ENCODE results near the gene LTBP2. TPM values are rescaled to one million over a fixed set of nuclear protein-coding genes. Genes with fewer than 3 reads are reported as not detected.

Gene LTBP2
- total RNA-seq, 6 experiments from 2014 or later = 0.46 to 3.5 (median 1.7) TPM

DNA sequence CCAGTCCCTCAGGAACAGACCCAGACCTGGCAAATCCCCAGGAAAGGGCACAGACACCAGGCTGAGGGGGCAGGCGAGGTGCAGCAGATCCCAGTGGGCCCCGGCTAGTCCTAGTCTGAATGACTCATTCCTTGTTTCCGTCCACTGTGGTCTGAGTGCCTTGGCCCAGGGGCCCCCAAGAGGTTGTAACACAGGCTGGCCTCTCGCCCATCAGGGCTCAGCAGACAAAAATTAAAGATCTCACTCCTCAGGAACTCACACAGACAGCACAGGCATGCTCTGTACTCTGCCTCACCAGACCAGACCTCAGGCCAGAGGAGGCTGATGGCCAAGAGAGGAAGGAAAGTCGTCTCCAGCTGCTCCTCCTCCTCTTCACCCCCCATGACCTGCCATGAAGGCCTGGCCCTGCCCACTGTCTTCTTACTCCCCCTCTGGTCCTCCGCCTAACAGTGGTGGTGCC, 7.7 kb upstream of the LTBP2 start:
- intact Hi-C loops (cut with DNase I) = no loop called here
- no peaks in the 10 kb centered on the region for H3K9me3 ChIP-seq
- H3K4me1 ChIP-seq = peaks cover 0 to 17% (median 8%) of the 10 kb centered on the region in 4 donors
- no peaks in the 10 kb centered on the region for H3K36me3 ChIP-seq
- ATAC-seq (peak in 3 of 4 donors; percentile 7 to 27 (median 9)), DNase-seq (peak in 1 of 3 donors; percentile 36)
- H3K27ac ChIP-seq = peak overlapping the region in 1 of 3 donors; percentile 42
- H3K4me3 ChIP-seq = no peak overlapping the region
- WGBS (ENCODE audit: insufficient coverage, low coverage, low lambda C conversion rate, missing lambda C conversion rate) = 43% methylated on average over 1 of the region's 6 CpGs
- TF ChIP-seq, protein P1, sequence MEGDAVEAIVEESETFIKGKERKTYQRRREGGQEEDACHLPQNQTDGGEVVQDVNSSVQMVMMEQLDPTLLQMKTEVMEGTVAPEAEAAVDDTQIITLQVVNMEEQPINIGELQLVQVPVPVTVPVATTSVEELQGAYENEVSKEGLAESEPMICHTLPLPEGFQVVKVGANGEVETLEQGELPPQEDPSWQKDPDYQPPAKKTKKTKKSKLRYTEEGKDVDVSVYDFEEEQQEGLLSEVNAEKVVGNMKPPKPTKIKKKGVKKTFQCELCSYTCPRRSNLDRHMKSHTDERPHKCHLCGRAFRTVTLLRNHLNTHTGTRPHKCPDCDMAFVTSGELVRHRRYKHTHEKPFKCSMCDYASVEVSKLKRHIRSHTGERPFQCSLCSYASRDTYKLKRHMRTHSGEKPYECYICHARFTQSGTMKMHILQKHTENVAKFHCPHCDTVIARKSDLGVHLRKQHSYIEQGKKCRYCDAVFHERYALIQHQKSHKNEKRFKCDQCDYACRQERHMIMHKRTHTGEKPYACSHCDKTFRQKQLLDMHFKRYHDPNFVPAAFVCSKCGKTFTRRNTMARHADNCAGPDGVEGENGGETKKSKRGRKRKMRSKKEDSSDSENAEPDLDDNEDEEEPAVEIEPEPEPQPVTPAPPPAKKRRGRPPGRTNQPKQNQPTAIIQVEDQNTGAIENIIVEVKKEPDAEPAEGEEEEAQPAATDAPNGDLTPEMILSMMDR (IDR thresholded peaks at IDR 0.05) = no peak
- TF ChIP-seq POLR2A (IDR thresholded peaks at IDR 0.05) = no peak
- H3K27me3 ChIP-seq = no peaks in the 10 kb centered on the region

DNA sequence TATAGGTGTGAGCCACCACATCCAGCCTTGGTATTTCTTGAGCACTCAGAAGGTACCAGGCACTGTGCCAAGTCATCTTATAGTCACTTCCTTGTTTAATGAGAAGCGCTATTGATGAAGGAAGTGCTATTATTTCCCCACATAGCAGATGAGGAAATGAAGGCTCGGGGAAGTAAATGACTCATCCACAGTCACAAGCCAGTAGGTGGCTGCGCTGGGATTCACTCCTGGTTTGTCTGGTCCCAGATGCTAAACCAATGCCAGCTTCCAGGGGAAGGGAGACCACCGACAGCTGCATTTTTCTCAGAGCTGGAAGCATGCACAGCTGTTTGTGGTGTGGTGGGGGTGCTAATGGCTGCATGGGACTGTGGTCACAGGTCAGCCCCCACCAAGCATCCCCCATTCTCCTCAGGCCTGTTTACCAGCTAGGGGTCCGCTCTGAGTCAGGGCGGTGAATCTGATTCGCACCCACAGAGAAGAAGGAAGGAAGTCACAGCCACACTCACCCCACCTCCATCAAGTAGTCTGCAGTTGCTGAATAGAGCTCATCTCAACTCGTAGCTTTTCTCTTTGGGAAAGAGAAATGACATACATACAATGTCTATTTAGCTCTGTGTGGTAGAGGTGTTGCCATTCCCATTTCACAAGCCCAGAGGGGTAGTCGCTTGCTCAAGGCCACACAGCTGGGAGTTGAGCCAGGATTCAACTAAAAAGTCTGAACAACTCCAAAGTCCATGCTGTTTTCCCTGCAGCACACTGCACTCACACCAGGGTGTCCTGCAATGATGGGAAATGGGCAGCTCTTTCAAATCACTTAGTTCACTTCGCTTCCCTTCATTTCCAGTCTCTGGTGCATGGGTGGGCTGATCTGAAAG, 6.3 kb upstream of the LTBP2 start:
- peak in 2 of 3 donors; percentile 71 to 86 for DNase-seq
- Histone ChIP-seq H3K4me1 (peaks cover 0 to 17% (median 8%) of the 10 kb centered on the region in 4 donors), H3K9me3 (no peaks in the 10 kb centered on the region), H3K4me3 (no peak overlapping the region), H3K36me3 (no peaks in the 10 kb centered on the region), H3K27me3 (no peaks in the 10 kb centered on the region), H3K27ac (peak overlapping the region in 2 of 3 donors; percentile 42 to 44)
- peak; percentile 88 to 95 (median 92) for ATAC-seq
- no peak for TF ChIP-seq POLR2A (IDR thresholded peaks at IDR 0.05)
- TF ChIP-seq, protein P1 (IDR thresholded peaks at IDR 0.05) = peak in 2 of 4 donors; percentile 18 to 27
- intact Hi-C loops (cut with DNase I) = no loop called here
- 36% methylated on average over 9 of the region's 10 CpGs for WGBS (ENCODE audit: insufficient coverage, low coverage, low lambda C conversion rate, missing lambda C conversion rate)

DNA sequence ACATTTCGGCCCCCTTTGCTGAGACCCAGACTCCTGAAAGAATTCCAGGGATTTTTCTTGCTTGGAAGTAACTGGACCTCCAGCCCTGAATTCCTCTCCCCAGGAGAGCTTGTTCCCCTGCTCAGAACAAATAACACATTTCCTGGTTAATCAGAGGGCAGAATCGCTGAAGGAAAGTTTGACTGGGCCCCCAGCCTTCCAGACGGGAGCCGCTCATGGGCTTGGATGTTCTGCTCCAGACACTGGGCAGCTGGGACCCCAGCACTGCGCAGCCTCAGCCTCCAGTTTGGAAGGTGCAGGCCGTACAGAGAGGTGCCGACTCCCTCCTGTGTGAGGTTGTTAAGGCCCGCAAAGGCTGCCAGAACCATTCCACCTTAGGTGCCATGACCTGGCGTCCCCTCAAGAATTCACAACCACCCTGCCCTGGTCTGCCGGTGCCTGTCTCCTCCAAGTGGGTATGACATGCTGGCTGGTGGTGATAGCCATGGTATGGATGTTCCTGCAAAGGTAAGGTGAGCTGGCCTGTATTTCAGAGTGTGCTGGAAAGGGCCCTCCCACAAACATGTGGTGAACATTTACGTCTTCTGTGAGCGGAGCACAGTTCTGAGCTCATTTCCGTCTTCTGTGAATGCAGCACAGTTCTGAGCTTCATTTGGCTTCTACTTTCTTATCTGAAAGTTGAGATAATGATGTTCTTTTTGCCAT, 5.1 kb upstream of the LTBP2 start:
- ATAC-seq = no peak
- H3K36me3 ChIP-seq = no peaks in the 10 kb centered on the region
- peaks cover 0 to 17% (median 8%) of the 10 kb centered on the region in 4 donors for H3K4me1 ChIP-seq
- DNase-seq = no peak
- H3K4me3 ChIP-seq = no peak overlapping the region
- TF ChIP-seq, protein P1 (IDR thresholded peaks at IDR 0.05) = no peak
- no peak for TF ChIP-seq POLR2A (IDR thresholded peaks at IDR 0.05)
- no peaks in the 10 kb centered on the region for H3K9me3 ChIP-seq
- intact Hi-C loops (cut with DNase I) = no loop called here
- 72% methylated on average over 6 of the region's 13 CpGs for WGBS (ENCODE audit: insufficient coverage, low coverage, low lambda C conversion rate, missing lambda C conversion rate)
- no peaks in the 10 kb centered on the region for H3K27me3 ChIP-seq
- no peak overlapping the region for H3K27ac ChIP-seq

DNA sequence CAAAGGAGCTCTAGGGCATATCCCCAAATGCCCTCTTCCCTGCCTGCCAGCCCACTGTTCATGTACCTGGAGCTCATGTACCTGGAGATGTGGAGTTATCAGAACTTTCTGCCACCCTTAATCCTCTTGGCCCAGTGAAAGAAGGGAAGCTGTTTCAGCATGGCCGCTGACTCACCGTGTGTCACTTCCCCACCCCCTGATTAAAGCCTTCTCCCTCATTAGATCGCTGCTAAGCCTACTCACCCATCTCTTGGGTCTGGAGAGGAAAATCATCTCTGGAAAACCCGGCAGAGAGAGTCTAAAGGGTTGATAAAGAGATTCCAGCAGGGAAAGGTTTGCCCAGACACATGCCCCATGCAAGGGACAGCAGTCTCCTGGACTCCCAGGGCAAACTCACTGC, 4.5 kb upstream of the LTBP2 start:
- Histone ChIP-seq H3K27ac (no peak overlapping the region), H3K27me3 (no peaks in the 10 kb centered on the region), H3K9me3 (no peaks in the 10 kb centered on the region), H3K4me3 (no peak overlapping the region), H3K36me3 (no peaks in the 10 kb centered on the region), H3K4me1 (peaks cover 0 to 17% (median 8%) of the 10 kb centered on the region in 4 donors)
- ATAC-seq = no peak
- intact Hi-C loops (cut with DNase I) = no loop called here
- TF ChIP-seq, protein P1 (IDR thresholded peaks at IDR 0.05) = no peak
- TF ChIP-seq POLR2A (IDR thresholded peaks at IDR 0.05) = no peak
- DNase-seq = no peak
- 57% methylated on average over 4 of the region's 4 CpGs for WGBS (ENCODE audit: insufficient coverage, low coverage, low lambda C conversion rate, missing lambda C conversion rate)
